ENCODE measurements around the gene KARS1.

GRCh38 chr16:75615619-75616018 is 31.8 kb downstream of the KARS1 start:
- TF ChIP-seq CTCF (IDR thresholded peaks at IDR 0.05; ENCODE audit: borderline replicate concordance, extremely low read depth, low read length, poor library complexity, severe bottlenecking) (no peak), EZH2 (IDR thresholded peaks at IDR 0.05; ENCODE audit: borderline replicate concordance, low read depth, low read length, severe bottlenecking) (no peak)
